DND-41 (cell line): ENCODE results near the gene CENPN.

Experiments used
- CTCF ChIP-seq: IDR thresholded peaks from 2 replicates; pipeline ENCODE4 v1.5.1; 2012; ENCODE audit warnings: borderline replicate concordance, low read length, moderate library complexity, mild to moderate bottlenecking; ENCODE audit not compliant: poor library complexity, severe bottlenecking; ENCODE audit errors: extremely low read depth
- EZH2 ChIP-seq: IDR thresholded peaks from 3 replicates; pipeline ENCODE4 v1.6.1; 2012; ENCODE audit warnings: borderline replicate concordance, low read depth, mild to moderate bottlenecking, moderate library complexity, low read length, inconsistent platforms; ENCODE audit not compliant: severe bottlenecking

- TF ChIP-seq CTCF: no peak
- TF ChIP-seq EZH2: no peak
Observed at GRCh38 chr16:80994451-80994850, 12.6 kb upstream of the CENPN start.
